HepG2 (cell line): ENCODE results near the gene HNRNPM. TPM values are rescaled to one million over a fixed set of nuclear protein-coding genes. Genes with fewer than 3 reads are reported as not detected.

Experiments
- GABPB1 ChIP-seq: IDR thresholded peaks from 2 replicates; pipeline ENCODE4 v1.6.1; 2016; ENCODE audit warnings: mild to moderate bottlenecking, missing genetic modification reagents, moderate library complexity, missing compliant biosample characterization
- HOXA7 ChIP-seq: sonication (generic); formaldehyde crosslinking; IDR thresholded peaks from 2 replicates; pipeline ENCODE4 v1.8.1; 2022; ENCODE audit warnings: mild to moderate bottlenecking, missing genetic modification reagents, moderate library complexity
- KLF13 ChIP-seq: sonication (generic); formaldehyde crosslinking; IDR thresholded peaks from 2 replicates; pipeline ENCODE4 v1.4.0; 2020; ENCODE audit warnings: mild to moderate bottlenecking, missing genetic modification reagents
- NFE2L2 ChIP-seq: fragments of 150-350 bp; IDR thresholded peaks from 2 replicates; pipeline ENCODE4 v1.6.1; 2014; ENCODE audit warnings: low read length
- ZNF160 ChIP-seq: sonication (generic); formaldehyde crosslinking; IDR thresholded peaks from 2 replicates; pipeline ENCODE4 v1.8.0; 2022; ENCODE audit warnings: mild to moderate bottlenecking, inconsistent platforms, missing genetic modification reagents
- ZNF34 ChIP-seq: sonication (generic); formaldehyde crosslinking; IDR thresholded peaks from 2 replicates; pipeline ENCODE4 v1.4.0; 2020; ENCODE audit warnings: mild to moderate bottlenecking, missing genetic modification reagents, borderline replicate concordance
- ZNF563 ChIP-seq: sonication (generic); formaldehyde crosslinking; IDR thresholded peaks from 2 replicates; pipeline ENCODE4 v1.8.0; 2022; ENCODE audit warnings: mild to moderate bottlenecking, moderate library complexity, missing genetic modification reagents
- ZNF746 ChIP-seq: sonication (generic); formaldehyde crosslinking; IDR thresholded peaks from 2 replicates; pipeline ENCODE4 v1.8.0; 2022; ENCODE audit warnings: mild to moderate bottlenecking, missing genetic modification reagents
- ZNF850 ChIP-seq: sonication (generic); formaldehyde crosslinking; conservative IDR thresholded peaks from 2 replicates; pipeline ENCODE4 v1.9.0; 2021; ENCODE audit warnings: mild to moderate bottlenecking, missing genetic modification reagents
- ZXDC ChIP-seq: sonication (generic); formaldehyde crosslinking; IDR thresholded peaks from 2 replicates; pipeline ENCODE4 v1.5.0; 2020; ENCODE audit warnings: mild to moderate bottlenecking, missing genetic modification reagents
- polyA plus RNA-seq, 8 experiments: library from polyadenylated mRNA; depleted of rRNA in 3 of 8; stranded (reverse) in 7 of 8; unstranded in 1 of 8; fragments of >200 nt; fragmentation: Illumina TruSeq in 4 of 8; extraction: Trizol in 4 of 8; gene quantifications; 2 replicates each; pipeline versions ENCODE4 v1.2.1 to v1.2.3, GENCODE V29; 2011 to 2016; ENCODE audit warnings: low read depth in 4 of 8, missing spikeins in 1 of 8, mixed read lengths in 1 of 8; ENCODE audit not compliant: insufficient read depth in 1 of 8
- total RNA-seq, 5 experiments: library from RNA; depleted of rRNA; stranded (reverse); fragments of >200 nt; fragmentation: Illumina TruSeq; extraction: Trizol; gene quantifications; 2 replicates each; pipeline ENCODE4 v1.2.3, GENCODE V29; 2016; ENCODE audit warnings: low read depth in 1 of 5
- TF ChIP-seq, protein P1 (sequence below): sonication (generic); formaldehyde crosslinking; IDR thresholded peaks from 2 replicates; pipeline ENCODE4 v1.5.1; 2020; ENCODE audit warnings: missing genetic modification reagents, mild to moderate bottlenecking, borderline replicate concordance
- TF ChIP-seq, protein P2 (sequence below): sonication (generic); formaldehyde crosslinking; IDR thresholded peaks from 2 replicates; pipeline ENCODE4 v1.4.0; 2020; ENCODE audit warnings: missing genetic modification reagents
- TF ChIP-seq, protein P3 (sequence below): sonication (generic); formaldehyde crosslinking; IDR thresholded peaks from 2 replicates; pipeline ENCODE4 v1.5.0; 2020; ENCODE audit warnings: mild to moderate bottlenecking, missing genetic modification reagents, borderline replicate concordance

HNRNPM gene
- total and polyA plus RNA-seq, 2 of the 13 experiments (the other 11 are each of a cell fraction or from before 2014, with no cell fraction given): 56.7 to 102 TPM

GRCh38 chr19:8444677-8445487, at the start of gene HNRNPM (continued):
- TF ChIP-seq, protein P1, sequence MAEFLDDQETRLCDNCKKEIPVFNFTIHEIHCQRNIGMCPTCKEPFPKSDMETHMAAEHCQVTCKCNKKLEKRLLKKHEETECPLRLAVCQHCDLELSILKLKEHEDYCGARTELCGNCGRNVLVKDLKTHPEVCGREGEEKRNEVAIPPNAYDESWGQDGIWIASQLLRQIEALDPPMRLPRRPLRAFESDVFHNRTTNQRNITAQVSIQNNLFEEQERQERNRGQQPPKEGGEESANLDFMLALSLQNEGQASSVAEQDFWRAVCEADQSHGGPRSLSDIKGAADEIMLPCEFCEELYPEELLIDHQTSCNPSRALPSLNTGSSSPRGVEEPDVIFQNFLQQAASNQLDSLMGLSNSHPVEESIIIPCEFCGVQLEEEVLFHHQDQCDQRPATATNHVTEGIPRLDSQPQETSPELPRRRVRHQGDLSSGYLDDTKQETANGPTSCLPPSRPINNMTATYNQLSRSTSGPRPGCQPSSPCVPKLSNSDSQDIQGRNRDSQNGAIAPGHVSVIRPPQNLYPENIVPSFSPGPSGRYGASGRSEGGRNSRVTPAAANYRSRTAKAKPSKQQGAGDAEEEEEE: peak; percentile 14; the same call in 1 of the 2 replicates
- TF ChIP-seq, protein P2, sequence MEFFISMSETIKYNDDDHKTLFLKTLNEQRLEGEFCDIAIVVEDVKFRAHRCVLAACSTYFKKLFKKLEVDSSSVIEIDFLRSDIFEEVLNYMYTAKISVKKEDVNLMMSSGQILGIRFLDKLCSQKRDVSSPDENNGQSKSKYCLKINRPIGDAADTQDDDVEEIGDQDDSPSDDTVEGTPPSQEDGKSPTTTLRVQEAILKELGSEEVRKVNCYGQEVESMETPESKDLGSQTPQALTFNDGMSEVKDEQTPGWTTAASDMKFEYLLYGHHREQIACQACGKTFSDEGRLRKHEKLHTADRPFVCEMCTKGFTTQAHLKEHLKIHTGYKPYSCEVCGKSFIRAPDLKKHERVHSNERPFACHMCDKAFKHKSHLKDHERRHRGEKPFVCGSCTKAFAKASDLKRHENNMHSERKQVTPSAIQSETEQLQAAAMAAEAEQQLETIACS: peak; percentile 18
- TF ChIP-seq NFE2L2: no peak
- TF ChIP-seq HOXA7: no peak
- TF ChIP-seq ZNF746: peak; percentile 50; the same call in 1 of the 2 replicates
- no peak for TF ChIP-seq KLF13
- TF ChIP-seq GABPB1 (CRISPR knock-in tag): peak; percentile 71
- TF ChIP-seq ZNF34: no peak
- TF ChIP-seq, protein P3, sequence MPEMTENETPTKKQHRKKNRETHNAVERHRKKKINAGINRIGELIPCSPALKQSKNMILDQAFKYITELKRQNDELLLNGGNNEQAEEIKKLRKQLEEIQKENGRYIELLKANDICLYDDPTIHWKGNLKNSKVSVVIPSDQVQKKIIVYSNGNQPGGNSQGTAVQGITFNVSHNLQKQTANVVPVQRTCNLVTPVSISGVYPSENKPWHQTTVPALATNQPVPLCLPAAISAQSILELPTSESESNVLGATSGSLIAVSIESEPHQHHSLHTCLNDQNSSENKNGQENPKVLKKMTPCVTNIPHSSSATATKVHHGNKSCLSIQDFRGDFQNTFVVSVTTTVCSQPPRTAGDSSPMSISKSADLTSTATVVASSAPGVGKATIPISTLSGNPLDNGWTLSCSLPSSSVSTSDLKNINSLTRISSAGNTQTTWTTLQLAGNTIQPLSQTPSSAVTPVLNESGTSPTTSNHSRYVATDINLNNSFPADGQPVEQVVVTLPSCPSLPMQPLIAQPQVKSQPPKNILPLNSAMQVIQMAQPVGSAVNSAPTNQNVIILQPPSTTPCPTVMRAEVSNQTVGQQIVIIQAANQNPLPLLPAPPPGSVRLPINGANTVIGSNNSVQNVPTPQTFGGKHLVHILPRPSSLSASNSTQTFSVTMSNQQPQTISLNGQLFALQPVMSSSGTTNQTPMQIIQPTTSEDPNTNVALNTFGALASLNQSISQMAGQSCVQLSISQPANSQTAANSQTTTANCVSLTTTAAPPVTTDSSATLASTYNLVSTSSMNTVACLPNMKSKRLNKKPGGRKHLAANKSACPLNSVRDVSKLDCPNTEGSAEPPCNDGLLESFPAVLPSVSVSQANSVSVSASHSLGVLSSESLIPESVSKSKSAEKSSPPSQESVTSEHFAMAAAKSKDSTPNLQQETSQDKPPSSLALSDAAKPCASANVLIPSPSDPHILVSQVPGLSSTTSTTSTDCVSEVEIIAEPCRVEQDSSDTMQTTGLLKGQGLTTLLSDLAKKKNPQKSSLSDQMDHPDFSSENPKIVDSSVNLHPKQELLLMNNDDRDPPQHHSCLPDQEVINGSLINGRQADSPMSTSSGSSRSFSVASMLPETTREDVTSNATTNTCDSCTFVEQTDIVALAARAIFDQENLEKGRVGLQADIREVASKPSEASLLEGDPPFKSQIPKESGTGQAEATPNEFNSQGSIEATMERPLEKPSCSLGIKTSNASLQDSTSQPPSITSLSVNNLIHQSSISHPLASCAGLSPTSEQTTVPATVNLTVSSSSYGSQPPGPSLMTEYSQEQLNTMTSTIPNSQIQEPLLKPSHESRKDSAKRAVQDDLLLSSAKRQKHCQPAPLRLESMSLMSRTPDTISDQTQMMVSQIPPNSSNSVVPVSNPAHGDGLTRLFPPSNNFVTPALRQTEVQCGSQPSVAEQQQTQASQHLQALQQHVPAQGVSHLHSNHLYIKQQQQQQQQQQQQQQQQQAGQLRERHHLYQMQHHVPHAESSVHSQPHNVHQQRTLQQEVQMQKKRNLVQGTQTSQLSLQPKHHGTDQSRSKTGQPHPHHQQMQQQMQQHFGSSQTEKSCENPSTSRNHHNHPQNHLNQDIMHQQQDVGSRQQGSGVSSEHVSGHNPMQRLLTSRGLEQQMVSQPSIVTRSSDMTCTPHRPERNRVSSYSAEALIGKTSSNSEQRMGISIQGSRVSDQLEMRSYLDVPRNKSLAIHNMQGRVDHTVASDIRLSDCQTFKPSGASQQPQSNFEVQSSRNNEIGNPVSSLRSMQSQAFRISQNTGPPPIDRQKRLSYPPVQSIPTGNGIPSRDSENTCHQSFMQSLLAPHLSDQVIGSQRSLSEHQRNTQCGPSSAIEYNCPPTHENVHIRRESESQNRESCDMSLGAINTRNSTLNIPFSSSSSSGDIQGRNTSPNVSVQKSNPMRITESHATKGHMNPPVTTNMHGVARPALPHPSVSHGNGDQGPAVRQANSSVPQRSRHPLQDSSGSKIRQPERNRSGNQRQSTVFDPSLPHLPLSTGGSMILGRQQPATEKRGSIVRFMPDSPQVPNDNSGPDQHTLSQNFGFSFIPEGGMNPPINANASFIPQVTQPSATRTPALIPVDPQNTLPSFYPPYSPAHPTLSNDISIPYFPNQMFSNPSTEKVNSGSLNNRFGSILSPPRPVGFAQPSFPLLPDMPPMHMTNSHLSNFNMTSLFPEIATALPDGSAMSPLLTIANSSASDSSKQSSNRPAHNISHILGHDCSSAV (CRISPR knock-in tag): no peak
- peak; percentile 20; the same call in 1 of the 2 replicates for TF ChIP-seq ZNF160 (CRISPR knock-in tag)
- no peak for TF ChIP-seq ZNF850 (CRISPR knock-in tag)
- peak; percentile 69 for TF ChIP-seq ZNF563 (CRISPR knock-in tag)
- peak; percentile 26; the same call in 1 of the 2 replicates for TF ChIP-seq ZXDC (CRISPR knock-in tag)
